Loucy (cell line): ENCODE data around the gene TPO.

Experiments used
- EZH2phosphoT487 ChIP-seq: fragments of 200-600 bp; IDR thresholded peaks from 2 replicates; pipeline ENCODE4 v1.6.1; 2018; ENCODE audit warnings: antibody characterized with exemption, mild to moderate bottlenecking, moderate library complexity, borderline replicate concordance
- TF ChIP-seq, protein P1 (sequence below): fragments of 200-600 bp; sonication (generic); conservative IDR thresholded peaks from 2 replicates; pipeline ENCODE4 v1.5.1; 2014; ENCODE audit warnings: mild to moderate bottlenecking, antibody characterized with exemption, low read length

DNA sequence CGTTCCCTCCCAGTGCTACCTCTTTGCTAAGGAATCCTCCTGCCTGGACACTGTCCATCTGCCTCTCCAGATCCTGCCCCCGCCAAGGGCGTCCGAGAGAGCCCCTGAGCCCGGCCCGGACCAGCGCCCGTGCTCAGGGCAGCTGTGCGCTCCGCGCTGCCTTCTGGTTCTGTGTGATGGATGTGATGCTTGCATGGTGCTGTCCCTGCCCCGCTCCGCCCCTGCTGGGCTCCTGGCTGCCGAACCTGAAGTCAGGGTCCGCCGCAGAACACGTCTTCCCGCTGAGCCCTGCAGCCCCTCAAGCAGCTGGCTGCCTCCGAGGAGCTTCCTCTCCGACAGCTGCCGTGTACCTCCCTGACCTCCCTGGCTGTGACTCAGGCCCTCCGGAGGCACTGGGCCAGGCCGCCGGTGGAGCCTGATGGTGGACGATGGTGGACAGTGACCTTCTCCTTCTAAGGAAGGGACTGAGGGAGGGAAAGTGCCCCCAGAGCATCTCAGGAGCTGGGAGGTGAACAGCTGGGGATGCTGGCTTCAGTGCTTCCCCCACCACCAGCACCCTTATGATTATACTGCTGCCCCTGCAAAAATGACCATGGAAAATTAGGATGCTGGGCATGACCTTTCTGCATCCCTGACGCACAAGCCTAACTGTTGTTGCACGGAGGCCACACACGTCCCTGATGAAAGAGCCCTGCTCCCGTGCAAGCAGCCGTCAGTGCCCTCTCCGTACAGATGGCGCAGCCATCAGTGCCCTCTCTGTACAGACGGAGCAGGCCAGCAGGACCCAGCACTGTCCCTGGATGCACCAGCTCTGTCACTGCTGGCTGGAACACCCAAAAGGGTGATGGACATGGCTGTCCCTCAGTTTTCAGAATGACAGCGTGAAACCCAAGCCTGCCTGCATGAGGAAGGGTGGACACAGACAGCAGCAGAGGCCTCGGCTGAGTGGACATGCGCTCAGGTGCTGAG is 99.3 kb downstream of the TPO start:
- TF ChIP-seq, protein P1, sequence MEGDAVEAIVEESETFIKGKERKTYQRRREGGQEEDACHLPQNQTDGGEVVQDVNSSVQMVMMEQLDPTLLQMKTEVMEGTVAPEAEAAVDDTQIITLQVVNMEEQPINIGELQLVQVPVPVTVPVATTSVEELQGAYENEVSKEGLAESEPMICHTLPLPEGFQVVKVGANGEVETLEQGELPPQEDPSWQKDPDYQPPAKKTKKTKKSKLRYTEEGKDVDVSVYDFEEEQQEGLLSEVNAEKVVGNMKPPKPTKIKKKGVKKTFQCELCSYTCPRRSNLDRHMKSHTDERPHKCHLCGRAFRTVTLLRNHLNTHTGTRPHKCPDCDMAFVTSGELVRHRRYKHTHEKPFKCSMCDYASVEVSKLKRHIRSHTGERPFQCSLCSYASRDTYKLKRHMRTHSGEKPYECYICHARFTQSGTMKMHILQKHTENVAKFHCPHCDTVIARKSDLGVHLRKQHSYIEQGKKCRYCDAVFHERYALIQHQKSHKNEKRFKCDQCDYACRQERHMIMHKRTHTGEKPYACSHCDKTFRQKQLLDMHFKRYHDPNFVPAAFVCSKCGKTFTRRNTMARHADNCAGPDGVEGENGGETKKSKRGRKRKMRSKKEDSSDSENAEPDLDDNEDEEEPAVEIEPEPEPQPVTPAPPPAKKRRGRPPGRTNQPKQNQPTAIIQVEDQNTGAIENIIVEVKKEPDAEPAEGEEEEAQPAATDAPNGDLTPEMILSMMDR: no peak
- no peak for TF ChIP-seq EZH2phosphoT487
